ENCODE measurements around the gene PIGS.
"Not testable (repeated sequence)": the region's sequence is repeated elsewhere in the genome, so short reads cannot be mapped to it uniquely, and the experiment has no call there.

PIGS gene

GRCh38 chr17:28529013-28529400 is 42.3 kb downstream of the PIGS start:
- no peak for DNase-seq (ENCODE audit: low read depth in 2 of 2)

GRCh38 chr17:28528327-28529012 is 42.9 kb downstream of the PIGS start:
- no peak for DNase-seq (ENCODE audit: low read depth in 2 of 2)

DNA sequence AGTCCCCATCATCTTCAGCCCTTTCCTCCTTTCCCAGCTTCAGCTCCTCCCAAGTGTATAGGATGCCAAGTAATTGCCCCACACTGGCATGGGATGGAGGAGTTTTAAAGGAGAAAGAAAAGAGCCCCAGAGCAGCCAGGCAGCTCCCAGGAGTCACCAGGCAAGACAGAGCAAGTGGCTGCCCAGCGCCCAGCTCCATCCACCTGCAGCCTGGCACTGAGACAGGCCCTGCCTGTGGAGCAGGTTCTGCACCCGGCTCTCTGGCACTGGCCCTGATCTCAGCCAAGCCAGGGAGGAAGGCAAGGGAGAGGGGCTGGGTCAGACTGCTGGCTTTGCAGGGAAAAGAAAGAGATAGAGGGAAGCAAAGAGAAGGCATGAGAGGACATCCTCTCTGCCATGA is 43.5 kb downstream of the PIGS start:
- DNase-seq (ENCODE audit: low read depth in 2 of 2), result no peak

DNA sequence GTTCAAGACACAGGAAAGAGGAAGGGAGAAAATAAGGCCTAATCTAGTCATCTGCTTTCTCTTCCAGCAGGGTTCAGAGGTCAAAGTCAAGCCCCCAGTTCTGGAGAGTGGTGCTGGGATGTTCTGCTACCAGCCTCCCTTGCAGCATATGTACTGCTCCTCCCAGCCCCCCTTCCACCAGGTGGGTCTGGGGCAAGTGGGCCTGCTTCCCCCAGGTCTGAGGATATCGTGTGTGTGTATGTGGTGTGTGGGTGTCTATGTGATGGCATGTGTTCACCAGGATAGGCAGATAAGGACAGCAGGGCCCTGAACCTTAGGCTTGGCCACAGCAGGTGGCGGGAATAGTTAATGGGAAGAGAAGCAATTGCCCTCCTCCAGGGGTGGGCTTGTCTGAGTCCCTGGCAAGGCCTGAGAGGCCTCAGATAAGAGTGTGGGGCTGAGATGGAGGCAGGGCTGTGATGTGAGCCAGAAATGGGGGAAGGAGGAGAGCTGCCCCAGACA is 44.1 kb downstream of the PIGS start:
- DNase-seq (ENCODE audit: low read depth in 2 of 2), result no peak

DNA sequence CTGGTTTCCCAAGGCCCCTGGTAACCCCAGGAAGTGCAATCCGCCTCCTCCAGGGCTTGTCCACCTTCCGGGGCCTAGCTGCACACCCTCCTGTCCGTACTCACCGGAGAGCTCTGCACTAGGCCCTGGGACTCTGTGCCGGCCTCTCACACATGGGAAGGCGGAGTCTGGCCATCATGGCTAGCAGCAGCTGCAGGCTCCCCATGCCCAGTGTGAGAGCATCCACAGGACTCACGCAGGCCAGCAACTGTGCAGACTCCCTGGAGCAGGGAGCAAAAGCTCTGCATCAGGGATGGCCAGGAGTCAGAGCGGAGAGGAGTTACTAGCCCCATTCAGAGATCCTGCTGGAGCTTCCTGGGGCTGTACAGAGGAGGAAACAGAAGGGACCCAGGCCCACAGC is 44.9 kb downstream of the PIGS start:
- DNase-seq (ENCODE audit: low read depth in 2 of 2), result no peak

- no peak for DNase-seq (ENCODE audit: low read depth in 2 of 2)
These were observed 46.6 kb downstream of the PIGS start for GRCh38 chr17:28524476-28525424.

- DNase-seq (ENCODE audit: low read depth in 2 of 2), result no peak
These were observed 47.4 kb downstream of the PIGS start for GRCh38 chr17:28523876-28524275.

- DNase-seq (ENCODE audit: low read depth in 2 of 2), result no peak
These were observed 48.1 kb downstream of the PIGS start for GRCh38 chr17:28523186-28523585.

DNA sequence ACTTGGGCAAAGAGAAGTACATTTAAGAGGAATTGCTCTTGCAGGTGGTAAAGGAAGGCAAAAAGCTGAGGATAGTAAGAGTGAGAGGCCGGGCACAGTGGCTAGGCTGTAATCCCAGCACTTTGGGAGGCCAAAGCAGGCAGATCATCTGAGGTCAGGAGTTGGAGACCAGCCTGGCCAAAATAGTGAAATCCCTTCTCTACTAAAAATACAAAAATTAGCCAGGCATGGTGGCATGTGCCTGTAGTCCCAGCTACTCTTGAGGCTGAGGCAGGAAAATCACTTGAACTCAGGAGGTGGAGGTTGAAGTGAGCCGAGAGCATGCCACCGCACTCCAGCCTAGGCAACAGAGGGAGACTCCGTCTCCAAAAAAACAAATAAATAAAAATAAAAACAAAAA is 49.0 kb downstream of the PIGS start:
- DNase-seq (ENCODE audit: low read depth in 2 of 2), result not testable (repeated sequence)

DNA sequence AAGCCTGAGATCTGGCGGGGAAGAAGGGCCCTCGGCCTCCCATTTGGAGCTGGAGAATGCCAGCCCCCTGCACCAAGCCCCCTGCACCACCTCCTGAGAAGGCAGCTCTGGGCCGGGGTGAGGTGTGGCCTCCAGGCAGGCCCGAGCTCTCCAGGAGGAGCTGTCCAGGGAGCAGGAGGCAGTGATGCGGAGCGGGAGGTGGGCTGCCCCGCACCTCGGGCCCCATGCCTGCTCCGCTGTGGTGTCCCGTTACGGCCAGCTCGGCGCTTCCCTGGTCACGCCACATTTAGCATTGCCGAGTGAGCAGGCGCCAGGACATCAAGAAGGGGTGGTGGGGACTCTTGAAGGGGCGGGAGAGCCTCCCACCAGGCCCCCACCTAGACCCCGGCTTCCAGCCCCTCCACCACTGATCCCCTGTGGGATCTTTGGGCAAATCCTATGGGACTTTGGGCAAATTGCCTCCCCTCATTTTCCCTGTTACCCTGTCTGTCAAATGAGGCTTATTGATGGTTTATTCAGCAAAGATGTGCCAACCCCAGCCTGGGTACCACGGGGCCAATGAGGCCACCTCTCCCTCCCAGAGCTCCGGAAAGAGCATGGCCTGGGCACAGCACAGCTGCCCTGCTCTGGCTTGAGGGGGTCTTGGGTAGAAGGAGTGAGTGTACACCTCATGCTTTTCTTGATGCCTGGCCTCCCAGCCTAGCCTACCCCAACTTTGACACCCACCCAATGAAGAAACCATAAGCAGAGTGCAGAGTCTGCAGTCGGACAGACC is 49.8 kb downstream of the PIGS start:
- no peak for DNase-seq (ENCODE audit: low read depth in 2 of 2)

- no peak for DNase-seq (ENCODE audit: low read depth in 2 of 2)
These were observed 50.6 kb downstream of the PIGS start for GRCh38 chr17:28520687-28521086.

GRCh38 chr17:28519236-28519635 is 52.1 kb downstream of the PIGS start:
- no peak for DNase-seq (ENCODE audit: low read depth in 2 of 2)

DNA sequence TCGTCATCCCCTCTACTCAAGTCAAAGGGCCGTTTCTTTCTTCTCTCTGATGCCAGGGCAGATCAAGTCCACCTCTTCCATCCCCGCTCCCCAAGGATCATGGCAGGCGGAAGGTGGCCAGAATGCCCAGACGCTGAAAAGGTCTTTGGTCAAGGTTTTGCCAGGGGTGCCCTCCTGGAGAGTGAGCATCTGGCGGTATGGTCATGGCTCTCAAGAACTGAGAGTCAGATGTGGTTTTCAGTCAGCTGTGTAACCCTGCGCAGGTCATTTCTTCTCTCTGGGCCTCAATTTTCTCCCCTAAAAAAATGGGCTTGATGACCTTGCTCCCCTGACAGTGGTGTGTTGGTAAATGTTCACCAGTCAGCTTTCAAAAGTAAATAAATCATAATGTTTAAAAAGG is 52.7 kb downstream of the PIGS start:
- no peak for DNase-seq (ENCODE audit: low read depth in 2 of 2)

- DNase-seq (ENCODE audit: low read depth in 2 of 2), result no peak
These were observed 53.2 kb downstream of the PIGS start for GRCh38 chr17:28518132-28518531.

- no peak for DNase-seq (ENCODE audit: low read depth in 2 of 2)
These were observed 55.8 kb downstream of the PIGS start for GRCh38 chr17:28515518-28515917.

- DNase-seq (ENCODE audit: low read depth in 2 of 2), result no peak
These were observed 56.7 kb downstream of the PIGS start for GRCh38 chr17:28514561-28515002.

- no peak for DNase-seq (ENCODE audit: low read depth in 2 of 2)
These were observed 57.8 kb downstream of the PIGS start for GRCh38 chr17:28513476-28513875.

DNA sequence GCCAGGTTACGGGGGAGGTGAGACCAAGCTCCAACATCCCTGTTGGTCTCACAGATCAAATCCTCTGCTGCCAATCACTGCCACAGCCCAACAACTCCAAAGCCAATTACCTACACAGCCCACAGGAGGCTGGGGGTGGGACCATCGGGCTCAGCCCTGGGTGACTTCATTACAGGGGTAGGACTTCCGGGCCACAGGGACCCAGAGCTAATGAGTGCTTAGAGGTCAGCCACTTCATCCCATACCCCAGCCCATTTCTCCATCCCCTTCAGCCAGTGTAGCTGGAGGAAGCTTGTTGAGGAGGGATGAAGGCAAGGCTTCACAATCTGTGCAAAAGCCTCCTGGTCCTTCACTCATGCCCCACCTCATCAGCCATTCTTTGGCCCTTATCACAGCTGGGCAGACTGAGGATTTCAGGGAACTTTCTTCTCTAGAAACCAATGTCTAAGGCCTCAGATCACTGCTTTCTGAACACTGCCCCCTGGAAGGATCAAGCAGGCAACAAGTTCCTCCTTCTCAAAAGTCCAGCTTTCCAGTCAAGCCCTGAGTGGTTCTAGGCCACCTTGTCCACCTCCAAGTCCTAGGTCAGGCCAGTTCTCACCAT is 59.4 kb downstream of the PIGS start:
- DNase-seq (ENCODE audit: low read depth in 2 of 2), result no peak

DNA sequence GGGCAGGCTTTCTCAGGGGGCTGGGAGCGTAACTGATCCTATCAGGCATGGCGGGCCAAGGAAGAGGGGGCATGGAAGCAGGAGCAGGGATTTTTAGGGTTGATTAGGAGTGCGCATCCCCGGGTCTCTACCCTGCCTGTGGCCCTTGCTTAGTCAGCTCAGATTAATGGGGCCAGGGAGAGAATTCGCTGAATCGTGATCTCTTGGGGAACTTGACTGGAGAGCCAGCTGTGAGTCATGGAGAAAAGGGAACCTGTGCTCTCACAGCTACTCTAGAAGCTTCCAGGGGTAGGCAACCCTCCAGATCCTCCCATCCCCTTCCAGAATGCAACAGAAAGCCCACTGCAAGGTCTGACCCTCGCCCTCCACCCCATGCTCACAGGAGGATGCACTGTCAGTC is 61.5 kb downstream of the PIGS start:
- DNase-seq (ENCODE audit: low read depth in 2 of 2), result no peak

DNA sequence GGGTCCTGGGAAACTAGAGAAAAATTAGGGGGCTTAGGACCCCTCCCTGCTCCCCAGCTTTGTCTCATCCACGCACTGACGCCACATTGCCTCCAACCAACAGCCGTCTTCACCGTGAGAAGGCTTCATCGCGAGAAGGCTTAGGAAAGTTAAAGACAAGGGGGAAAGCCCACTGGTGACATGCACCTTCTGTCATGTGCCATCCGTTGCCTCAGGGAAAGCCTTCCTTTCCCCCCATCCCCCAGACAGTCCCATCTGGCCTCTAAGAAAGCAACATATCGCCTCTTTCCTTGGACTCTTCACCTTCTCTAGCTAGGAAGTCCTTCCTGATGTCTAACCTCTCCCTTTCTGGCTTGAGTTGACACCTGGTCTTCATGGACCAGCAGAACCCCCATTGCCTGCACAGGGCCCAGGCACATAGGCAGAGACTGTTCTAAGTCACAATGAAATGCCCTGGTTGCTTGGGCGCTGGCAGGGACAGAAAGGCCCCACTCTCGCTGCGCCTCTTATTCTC is 63.1 kb downstream of the PIGS start:
- no peak for DNase-seq (ENCODE audit: low read depth in 2 of 2)

DNA sequence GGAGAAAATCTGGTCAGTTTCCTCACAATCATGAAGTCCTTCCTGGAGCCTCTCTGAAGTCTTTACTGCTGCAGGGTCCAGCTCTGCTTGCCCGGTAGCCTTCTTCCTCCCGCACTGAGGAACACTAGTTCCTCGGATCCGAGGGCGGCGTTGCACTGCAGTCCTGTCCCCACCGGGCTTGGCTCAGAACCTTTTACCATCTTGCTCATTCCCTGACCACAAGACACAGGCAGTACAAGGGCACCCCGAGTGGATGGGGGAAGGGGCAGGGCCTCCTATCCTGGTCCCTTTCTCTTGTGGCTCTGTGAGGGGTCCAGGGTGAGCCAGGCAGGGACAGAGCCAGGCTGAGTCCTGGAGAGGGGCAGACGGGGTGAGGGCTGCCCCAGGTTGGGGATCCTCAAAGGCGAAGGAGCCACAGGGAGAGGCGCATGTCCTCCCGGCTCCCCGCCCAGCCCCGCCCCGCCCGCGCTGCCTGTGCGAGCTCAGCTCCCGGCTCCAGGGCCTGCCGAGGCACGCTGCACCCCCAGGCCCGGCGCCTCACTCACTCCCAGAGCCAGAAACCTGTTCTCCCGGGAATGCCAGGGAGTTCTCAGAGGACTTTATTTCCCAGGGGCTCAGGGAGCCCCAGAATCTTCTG is 63.6 kb downstream of the PIGS start:
- DNase-seq (ENCODE audit: low read depth in 2 of 2), result no peak
